Lower lobe of right lung (tissue), 2 donors: Measurements from ENCODE around the gene CCNF. TPM values are rescaled to one million over a fixed set of nuclear protein-coding genes. Genes with fewer than 3 reads are reported as not detected.
A peak's percentile ranks its signal among the peaks of the same experiment; 100 is the strongest.

Experiments used
- ATAC-seq, 2 donors: fragments of 200-7000 bp; cut with Tn5 transposase; one replicate each; pipeline ENCODE4 v1.9.1; 2020 to 2022; ENCODE audit warnings: mild to moderate bottlenecking in 2 of 2, moderate library complexity in 2 of 2
- DNase-seq: peaks from one replicate; pipeline ENCODE4 v3.0.0-alpha.2; 2020
- H3K27ac ChIP-seq: fragments of 200-600 bp; one replicate; pipeline ENCODE4 v1.8.0; 2022
- H3K27me3 ChIP-seq: fragments of 200-600 bp; one replicate; pipeline ENCODE4 v1.8.0; 2022; ENCODE audit warnings: low read depth
- H3K36me3 ChIP-seq: fragments of 200-600 bp; one replicate; pipeline ENCODE4 v1.8.0; 2022; ENCODE audit warnings: mild to moderate bottlenecking
- H3K4me1 ChIP-seq: fragments of 200-600 bp; one replicate; pipeline ENCODE4 v1.8.0; 2022
- H3K4me3 ChIP-seq: fragments of 200-600 bp; one replicate; pipeline ENCODE4 v1.8.0; 2022; ENCODE audit warnings: mild to moderate bottlenecking
- H3K9me3 ChIP-seq: fragments of 200-600 bp; one replicate; pipeline ENCODE4 v1.8.0; 2022
- CTCF ChIP-seq: fragments of 200-600 bp; IDR thresholded peaks from one replicate; pipeline ENCODE4 v1.8.0; 2022; ENCODE audit warnings: antibody characterized with exemption, mild to moderate bottlenecking
- intact Hi-C: fragments of 100-400 bp; cut with DNase I; formaldehyde crosslinking; loops from one replicate; pipeline ENCODE4 v1.11.0; 2022
- microRNA-seq: library from miRNA; unstranded; fragments of <30 nt; microRNA quantifications from one replicate; pipeline ENCODE4 v1.2.0, GENCODE V29; 2020; ENCODE audit warnings: borderline number of aligned reads
- total RNA-seq: library from RNA; stranded (reverse); fragmentation: NEBNext Ultra II Directional; extraction: Animal tissue kit (Norgen Biotek cat#: 25700); gene quantifications from one replicate; pipeline ENCODE4 v1.2.1, GENCODE V29; 2021
- donor health status: DM: no; HTN: yes; CAD: no; lungs with severe emphysema.

The CCNF gene
- total RNA-seq, 1 donor from 2014 or later: 3.4 TPM

GRCh38 chr16:2505695-2506094, 76.4 kb downstream of the CCNF start:
- H3K27me3 ChIP-seq: no peaks in the 10 kb centered on the region
- ATAC-seq: no peak
- no peaks in the 10 kb centered on the region for H3K9me3 ChIP-seq
- intact Hi-C loops: no loop called here
- DNase-seq: no peak
- no peak for TF ChIP-seq CTCF
- H3K36me3 ChIP-seq: peaks cover 10% of the 10 kb centered on the region
- H3K4me3 ChIP-seq: no peak overlapping the region
- H3K27ac ChIP-seq: no peak overlapping the region
- peaks cover 33% of the 10 kb centered on the region for H3K4me1 ChIP-seq

- Histone ChIP-seq H3K27me3 (no peaks in the 10 kb centered on the region), H3K4me1 (peaks cover 31% of the 10 kb centered on the region), H3K9me3 (no peaks in the 10 kb centered on the region), H3K36me3 (peaks cover 10% of the 10 kb centered on the region), H3K27ac (peak overlapping the region; percentile 83), H3K4me3 (peak overlapping the region; percentile 16)
- no peak for TF ChIP-seq CTCF
- DNase-seq: peak; percentile 80
- intact Hi-C loops: no loop called here
- ATAC-seq: peak; percentile 45 to 70
Observed at GRCh38 chr16:2507052-2507659, 77.9 kb downstream of the CCNF start.

- H3K36me3 ChIP-seq: peaks cover 10% of the 10 kb centered on the region
- H3K27ac ChIP-seq: peak overlapping the region; percentile 83
- H3K9me3 ChIP-seq: no peaks in the 10 kb centered on the region
- peaks cover 29% of the 10 kb centered on the region for H3K4me1 ChIP-seq
- intact Hi-C loops: no loop called here
- DNase-seq (peak; percentile 87), ATAC-seq (peak; percentile 65 to 84)
- no peaks in the 10 kb centered on the region for H3K27me3 ChIP-seq
- TF ChIP-seq CTCF: no peak
- peak overlapping the region; percentile 16 for H3K4me3 ChIP-seq
Observed at GRCh38 chr16:2507665-2508064, 78.4 kb downstream of the CCNF start.

Small RNA genes within 50 kb of the gene (microRNA-seq; reads per million reads assigned to microRNA genes)
- not detected for gene MIR6767
- not detected for gene MIR6768

Other genes starting within 250 kb of the CCNF start
- gene CASKIN1, start 232.8 kb upstream of the CCNF start, total RNA-seq: 0.09 TPM
- gene MLST8, start 224.0 kb upstream of the CCNF start, total RNA-seq: 26.6 TPM
- gene BRICD5, start 218.6 kb upstream of the CCNF start, total RNA-seq: 7.8 TPM
- 13.3 TPM for gene PGP, start 214.6 kb upstream of the CCNF start, total RNA-seq
- gene E4F1, start 205.9 kb upstream of the CCNF start, total RNA-seq: 21.0 TPM
- gene DNASE1L2, start 193.0 kb upstream of the CCNF start, total RNA-seq: 2.0 TPM
- gene ECI1, start 177.9 kb upstream of the CCNF start, total RNA-seq: 50.4 TPM
- 98.6 TPM for gene RNPS1, start 161.3 kb upstream of the CCNF start, total RNA-seq
- 491 TPM for gene ABCA3, start 88.7 kb upstream of the CCNF start, total RNA-seq
- gene TEDC2, start 30.7 kb downstream of the CCNF start, total RNA-seq: 0.68 TPM
- gene NTN3, start 41.9 kb downstream of the CCNF start, total RNA-seq: 0.24 TPM
- gene TBC1D24, start 45.7 kb downstream of the CCNF start, total RNA-seq: 40.2 TPM
- gene ATP6V0C, start 84.5 kb downstream of the CCNF start, total RNA-seq: 313 TPM
- gene AMDHD2, start 90.9 kb downstream of the CCNF start, total RNA-seq: 53.4 TPM
- gene CEMP1, start 102.0 kb downstream of the CCNF start, total RNA-seq: 1.4 TPM
- 74.4 TPM for gene PDPK1, start 108.6 kb downstream of the CCNF start, total RNA-seq